H1 (cell line): ENCODE measurements around the gene GBE1. TPM values are rescaled to one million over a fixed set of nuclear protein-coding genes. Genes with fewer than 3 reads are reported as not detected.

Experiments used
- POU5F1 ChIP-seq: IDR thresholded peaks from 2 replicates; pipeline ENCODE4 v1.6.1; 2011; ENCODE audit warnings: low read depth, mild to moderate bottlenecking, low read length, moderate library complexity
- polyA plus RNA-seq, 7 experiments: library from polyadenylated mRNA; depleted of rRNA in 3 of 7; stranded (reverse) in 5 of 7; unstranded in 2 of 7; fragments of >200 nt in 5 of 7; fragments of 200-250 nt in 2 of 7; gene quantifications; 1 replicate in 5 of 7; 2 replicates in 1 of 7; 4 replicates in 1 of 7; pipeline versions ENCODE4 v1.2.1 to v1.2.3, GENCODE V29; 2011 to 2013; ENCODE audit warnings: missing spikeins in 2 of 7, mixed read lengths in 2 of 7
- total RNA-seq: library from RNA; stranded (reverse); fragmentation: NEBNext Ultra II Directional; extraction: Animal tissue kit (Norgen Biotek cat#: 25700); gene quantifications from 2 replicates; pipeline ENCODE4 v1.2.1, GENCODE V29; 2021
- TF ChIP-seq, protein P1 (sequence below): fragments of 300-600 bp; sonication (generic); IDR thresholded peaks from 2 replicates; pipeline ENCODE4 v1.7.1; 2012; ENCODE audit warnings: low read length, moderate library complexity, mild to moderate bottlenecking, inconsistent platforms; ENCODE audit not compliant: insufficient replicate concordance
- TF ChIP-seq, protein P2 (sequence below): IDR thresholded peaks from 2 replicates; pipeline ENCODE4 v1.6.1; 2011; ENCODE audit warnings: low read depth, mild to moderate bottlenecking, low read length; ENCODE audit not compliant: insufficient read depth

GBE1 gene
- total and polyA plus RNA-seq, 2 of the 8 experiments (the other 6 are each of a cell fraction or from before 2014, with no cell fraction given), result 3.3 to 7.3 TPM

DNA sequence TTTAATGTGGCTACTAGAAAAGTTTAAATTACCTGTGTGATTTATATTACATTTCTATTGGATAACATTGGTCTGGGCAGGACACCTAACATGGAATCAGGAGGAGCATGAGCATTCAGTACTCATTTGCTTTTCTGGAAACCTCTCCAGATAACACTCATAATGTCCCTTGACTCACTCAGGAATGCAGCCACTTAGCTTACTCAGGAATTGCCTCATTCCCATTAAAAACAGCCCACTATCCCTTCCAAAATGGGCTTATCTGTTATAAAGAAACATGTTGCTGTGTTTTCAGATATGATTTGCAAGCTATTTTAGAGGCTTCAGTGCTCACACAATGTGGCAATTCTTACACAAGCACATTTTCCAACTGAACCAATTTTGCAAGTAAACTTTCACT, 17.1 kb downstream of the GBE1 start (continued):
- TF ChIP-seq, protein P1, sequence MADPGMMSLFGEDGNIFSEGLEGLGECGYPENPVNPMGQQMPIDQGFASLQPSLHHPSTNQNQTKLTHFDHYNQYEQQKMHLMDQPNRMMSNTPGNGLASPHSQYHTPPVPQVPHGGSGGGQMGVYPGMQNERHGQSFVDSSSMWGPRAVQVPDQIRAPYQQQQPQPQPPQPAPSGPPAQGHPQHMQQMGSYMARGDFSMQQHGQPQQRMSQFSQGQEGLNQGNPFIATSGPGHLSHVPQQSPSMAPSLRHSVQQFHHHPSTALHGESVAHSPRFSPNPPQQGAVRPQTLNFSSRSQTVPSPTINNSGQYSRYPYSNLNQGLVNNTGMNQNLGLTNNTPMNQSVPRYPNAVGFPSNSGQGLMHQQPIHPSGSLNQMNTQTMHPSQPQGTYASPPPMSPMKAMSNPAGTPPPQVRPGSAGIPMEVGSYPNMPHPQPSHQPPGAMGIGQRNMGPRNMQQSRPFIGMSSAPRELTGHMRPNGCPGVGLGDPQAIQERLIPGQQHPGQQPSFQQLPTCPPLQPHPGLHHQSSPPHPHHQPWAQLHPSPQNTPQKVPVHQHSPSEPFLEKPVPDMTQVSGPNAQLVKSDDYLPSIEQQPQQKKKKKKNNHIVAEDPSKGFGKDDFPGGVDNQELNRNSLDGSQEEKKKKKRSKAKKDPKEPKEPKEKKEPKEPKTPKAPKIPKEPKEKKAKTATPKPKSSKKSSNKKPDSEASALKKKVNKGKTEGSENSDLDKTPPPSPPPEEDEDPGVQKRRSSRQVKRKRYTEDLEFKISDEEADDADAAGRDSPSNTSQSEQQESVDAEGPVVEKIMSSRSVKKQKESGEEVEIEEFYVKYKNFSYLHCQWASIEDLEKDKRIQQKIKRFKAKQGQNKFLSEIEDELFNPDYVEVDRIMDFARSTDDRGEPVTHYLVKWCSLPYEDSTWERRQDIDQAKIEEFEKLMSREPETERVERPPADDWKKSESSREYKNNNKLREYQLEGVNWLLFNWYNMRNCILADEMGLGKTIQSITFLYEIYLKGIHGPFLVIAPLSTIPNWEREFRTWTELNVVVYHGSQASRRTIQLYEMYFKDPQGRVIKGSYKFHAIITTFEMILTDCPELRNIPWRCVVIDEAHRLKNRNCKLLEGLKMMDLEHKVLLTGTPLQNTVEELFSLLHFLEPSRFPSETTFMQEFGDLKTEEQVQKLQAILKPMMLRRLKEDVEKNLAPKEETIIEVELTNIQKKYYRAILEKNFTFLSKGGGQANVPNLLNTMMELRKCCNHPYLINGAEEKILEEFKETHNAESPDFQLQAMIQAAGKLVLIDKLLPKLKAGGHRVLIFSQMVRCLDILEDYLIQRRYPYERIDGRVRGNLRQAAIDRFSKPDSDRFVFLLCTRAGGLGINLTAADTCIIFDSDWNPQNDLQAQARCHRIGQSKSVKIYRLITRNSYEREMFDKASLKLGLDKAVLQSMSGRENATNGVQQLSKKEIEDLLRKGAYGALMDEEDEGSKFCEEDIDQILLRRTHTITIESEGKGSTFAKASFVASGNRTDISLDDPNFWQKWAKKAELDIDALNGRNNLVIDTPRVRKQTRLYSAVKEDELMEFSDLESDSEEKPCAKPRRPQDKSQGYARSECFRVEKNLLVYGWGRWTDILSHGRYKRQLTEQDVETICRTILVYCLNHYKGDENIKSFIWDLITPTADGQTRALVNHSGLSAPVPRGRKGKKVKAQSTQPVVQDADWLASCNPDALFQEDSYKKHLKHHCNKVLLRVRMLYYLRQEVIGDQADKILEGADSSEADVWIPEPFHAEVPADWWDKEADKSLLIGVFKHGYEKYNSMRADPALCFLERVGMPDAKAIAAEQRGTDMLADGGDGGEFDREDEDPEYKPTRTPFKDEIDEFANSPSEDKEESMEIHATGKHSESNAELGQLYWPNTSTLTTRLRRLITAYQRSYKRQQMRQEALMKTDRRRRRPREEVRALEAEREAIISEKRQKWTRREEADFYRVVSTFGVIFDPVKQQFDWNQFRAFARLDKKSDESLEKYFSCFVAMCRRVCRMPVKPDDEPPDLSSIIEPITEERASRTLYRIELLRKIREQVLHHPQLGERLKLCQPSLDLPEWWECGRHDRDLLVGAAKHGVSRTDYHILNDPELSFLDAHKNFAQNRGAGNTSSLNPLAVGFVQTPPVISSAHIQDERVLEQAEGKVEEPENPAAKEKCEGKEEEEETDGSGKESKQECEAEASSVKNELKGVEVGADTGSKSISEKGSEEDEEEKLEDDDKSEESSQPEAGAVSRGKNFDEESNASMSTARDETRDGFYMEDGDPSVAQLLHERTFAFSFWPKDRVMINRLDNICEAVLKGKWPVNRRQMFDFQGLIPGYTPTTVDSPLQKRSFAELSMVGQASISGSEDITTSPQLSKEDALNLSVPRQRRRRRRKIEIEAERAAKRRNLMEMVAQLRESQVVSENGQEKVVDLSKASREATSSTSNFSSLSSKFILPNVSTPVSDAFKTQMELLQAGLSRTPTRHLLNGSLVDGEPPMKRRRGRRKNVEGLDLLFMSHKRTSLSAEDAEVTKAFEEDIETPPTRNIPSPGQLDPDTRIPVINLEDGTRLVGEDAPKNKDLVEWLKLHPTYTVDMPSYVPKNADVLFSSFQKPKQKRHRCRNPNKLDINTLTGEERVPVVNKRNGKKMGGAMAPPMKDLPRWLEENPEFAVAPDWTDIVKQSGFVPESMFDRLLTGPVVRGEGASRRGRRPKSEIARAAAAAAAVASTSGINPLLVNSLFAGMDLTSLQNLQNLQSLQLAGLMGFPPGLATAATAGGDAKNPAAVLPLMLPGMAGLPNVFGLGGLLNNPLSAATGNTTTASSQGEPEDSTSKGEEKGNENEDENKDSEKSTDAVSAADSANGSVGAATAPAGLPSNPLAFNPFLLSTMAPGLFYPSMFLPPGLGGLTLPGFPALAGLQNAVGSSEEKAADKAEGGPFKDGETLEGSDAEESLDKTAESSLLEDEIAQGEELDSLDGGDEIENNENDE, result no peak
- TF ChIP-seq, protein P2, sequence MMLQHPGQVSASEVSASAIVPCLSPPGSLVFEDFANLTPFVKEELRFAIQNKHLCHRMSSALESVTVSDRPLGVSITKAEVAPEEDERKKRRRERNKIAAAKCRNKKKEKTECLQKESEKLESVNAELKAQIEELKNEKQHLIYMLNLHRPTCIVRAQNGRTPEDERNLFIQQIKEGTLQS, result no peak
- no peak for TF ChIP-seq POU5F1
